Effector memory CD4-positive, alpha-beta T cell (primary cell): ENCODE data around the gene FERD3L.
"Not testable (repeated sequence)": the region's sequence is repeated elsewhere in the genome, so short reads cannot be mapped to it uniquely, and the experiment has no call there.

Source experiments
- DNase-seq, 3 donors: peaks; one replicate each; pipeline ENCODE4 v3.0.0-alpha.2; 2020
- H3K27ac ChIP-seq: 2 replicates; pipeline ENCODE4 v1.7.0; 2013; ENCODE audit warnings: mild to moderate bottlenecking, low read length, moderate library complexity; ENCODE audit not compliant: insufficient read depth, poor library complexity, severe bottlenecking
- H3K27me3 ChIP-seq: replicated peaks from 2 replicates; pipeline ENCODE4 v1.7.0; 2013; ENCODE audit warnings: mild to moderate bottlenecking, low read length; ENCODE audit not compliant: insufficient read depth, control insufficient read depth, poor library complexity, severe bottlenecking
- H3K36me3 ChIP-seq: 2 replicates; pipeline ENCODE4 v1.7.0; 2013; ENCODE audit warnings: mild to moderate bottlenecking, low read length, moderate library complexity; ENCODE audit not compliant: control insufficient read depth, insufficient read depth
- H3K4me1 ChIP-seq: 2 replicates; pipeline ENCODE4 v1.7.0; 2013; ENCODE audit warnings: low read length, mild to moderate bottlenecking; ENCODE audit not compliant: control insufficient read depth, insufficient read depth, poor library complexity, severe bottlenecking
- H3K4me3 ChIP-seq: 2 replicates; pipeline ENCODE4 v1.7.0; 2013; ENCODE audit warnings: low read length, low read depth, mild to moderate bottlenecking; ENCODE audit not compliant: insufficient read depth, poor library complexity, severe bottlenecking
- H3K9me3 ChIP-seq: 2 replicates; pipeline ENCODE4 v1.7.0; 2013; ENCODE audit warnings: mild to moderate bottlenecking, low read length, moderate library complexity; ENCODE audit not compliant: control insufficient read depth
- total RNA-seq, 3 donors: gene quantifications; one replicate each; lab custom pipeline; 2026; lab: John Stamatoyannopoulos, UW

Gene FERD3L
- total RNA-seq, result 0 reads per million in 3 donors

DNA sequence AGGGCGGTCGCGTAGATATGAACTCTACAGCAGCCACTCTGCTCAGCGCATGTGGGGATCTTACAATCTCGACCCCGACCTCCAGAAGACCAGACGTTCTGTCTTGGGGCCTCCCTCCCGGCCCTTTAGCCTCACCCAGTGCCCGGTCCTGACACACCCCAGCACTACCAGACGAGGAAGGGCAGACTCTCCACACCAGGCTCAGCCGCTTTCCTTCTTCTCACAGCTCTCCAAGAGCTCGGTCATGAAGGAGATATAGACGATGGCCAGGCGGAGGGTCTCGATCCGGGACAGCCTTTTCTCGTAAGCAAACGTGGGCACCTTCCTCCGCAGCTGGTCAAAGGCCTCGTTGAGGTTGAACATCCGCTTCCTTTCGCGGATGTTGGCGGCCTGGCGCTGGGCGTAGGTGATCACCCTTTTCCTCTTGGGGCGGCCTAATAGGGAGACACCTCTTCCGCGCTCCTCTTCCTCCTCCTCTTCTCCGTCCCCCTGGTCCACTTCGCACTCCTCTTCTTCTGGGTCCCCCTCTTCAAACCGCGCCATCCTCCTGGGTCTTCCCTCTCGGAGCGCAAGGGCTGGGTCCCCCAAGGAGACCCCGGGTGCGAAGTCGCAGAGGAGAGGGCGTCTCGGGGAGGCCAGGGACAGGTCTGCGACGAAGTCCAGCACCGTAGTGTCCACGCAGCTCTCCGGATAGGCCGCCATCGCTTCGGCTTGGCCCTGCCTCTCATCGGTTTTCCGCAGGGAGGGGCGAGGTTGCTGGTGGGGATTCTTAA lies at the start of gene FERD3L:
Gene FERD3L, minus strand, starts transcription at position 761 of the 773 bp plus-strand sequence. Its CDS starts 59 bp downstream, at position 702.
- H3K4me3 ChIP-seq, result no peak within 1 kb of the TSS
- H3K27me3 ChIP-seq, result no peaks in the 10 kb centered on the region
- H3K36me3 ChIP-seq, result no peaks in the 10 kb centered on the region
- H3K27ac ChIP-seq, result no peak within 1 kb of the TSS
- no peak for DNase-seq
- H3K4me1 ChIP-seq, result no peaks in the 10 kb centered on the region
- no peaks in the 10 kb centered on the region for H3K9me3 ChIP-seq

- H3K9me3 ChIP-seq, H3K36me3 ChIP-seq, H3K4me3 ChIP-seq, H3K4me1 ChIP-seq, H3K27ac ChIP-seq, H3K27me3 ChIP-seq, DNase-seq: not testable (repeated sequence)
Observed at GRCh38 chr7:19194417-19194816, 49.2 kb upstream of the FERD3L start.

DNA sequence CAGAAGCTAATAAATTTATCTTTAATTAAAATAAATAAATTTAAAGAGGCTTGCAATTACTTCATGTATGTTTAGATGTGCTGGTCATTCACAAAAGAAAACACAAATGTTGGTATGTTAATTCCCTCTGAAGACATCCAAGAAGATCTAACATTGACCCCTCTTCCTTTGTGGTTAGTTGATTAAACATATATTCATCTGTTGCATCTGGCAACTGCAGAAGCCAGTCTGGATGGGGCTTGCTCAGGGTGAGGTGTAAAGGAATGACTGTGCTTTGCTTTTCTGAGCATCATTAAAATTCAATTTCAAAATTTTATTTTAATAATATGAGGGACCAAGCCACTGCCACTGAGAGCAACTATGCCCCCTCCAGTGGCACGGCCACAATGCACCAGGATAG lies 36.4 kb upstream of the FERD3L start:
- no peak for DNase-seq
- Histone ChIP-seq H3K4me1 (no peaks in the 10 kb centered on the region), H3K27ac (no peak overlapping the region), H3K36me3 (no peaks in the 10 kb centered on the region), H3K27me3 (no peaks in the 10 kb centered on the region), H3K9me3 (no peaks in the 10 kb centered on the region), H3K4me3 (no peak overlapping the region)

DNA sequence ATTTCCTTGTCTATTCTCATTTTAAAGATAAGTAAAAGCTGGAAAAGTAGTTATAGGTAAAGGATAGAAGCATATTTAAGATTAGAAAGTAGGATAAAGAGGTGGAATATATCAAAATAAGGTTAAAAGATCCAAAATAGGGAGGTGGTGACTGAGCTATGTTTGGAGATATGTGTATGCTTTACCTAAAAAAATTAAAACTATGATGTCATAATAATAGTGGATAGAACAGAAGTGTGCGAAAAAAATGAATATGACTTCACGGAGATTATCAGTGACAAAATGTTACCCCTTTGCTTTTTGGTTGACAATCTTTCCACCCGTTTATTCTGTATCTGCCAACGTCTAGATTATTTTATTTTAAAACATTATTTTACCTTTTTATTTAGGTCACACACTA lies 33.4 kb upstream of the FERD3L start:
- no peaks in the 10 kb centered on the region for H3K4me1 ChIP-seq
- H3K36me3 ChIP-seq, result no peaks in the 10 kb centered on the region
- H3K4me3 ChIP-seq, result no peak overlapping the region
- H3K27me3 ChIP-seq, result no peaks in the 10 kb centered on the region
- H3K9me3 ChIP-seq, result no peaks in the 10 kb centered on the region
- H3K27ac ChIP-seq, result no peak overlapping the region
- no peak for DNase-seq

- Histone ChIP-seq H3K4me1 (no peaks in the 10 kb centered on the region), H3K4me3 (no peak overlapping the region), H3K27me3 (no peaks in the 10 kb centered on the region), H3K36me3 (no peaks in the 10 kb centered on the region), H3K27ac (no peak overlapping the region), H3K9me3 (no peaks in the 10 kb centered on the region)
- DNase-seq, result no peak
Observed at GRCh38 chr7:19177269-19177668, 32.0 kb upstream of the FERD3L start.

GRCh38 chr7:19175241-19175640 lies 30.0 kb upstream of the FERD3L start:
- Histone ChIP-seq H3K36me3 (no peaks in the 10 kb centered on the region), H3K4me1 (no peaks in the 10 kb centered on the region), H3K27me3 (no peaks in the 10 kb centered on the region), H3K9me3 (no peaks in the 10 kb centered on the region), H3K4me3 (no peak overlapping the region), H3K27ac (no peak overlapping the region)
- no peak for DNase-seq

- no peaks in the 10 kb centered on the region for H3K4me1 ChIP-seq
- no peak overlapping the region for H3K4me3 ChIP-seq
- H3K9me3 ChIP-seq, result no peaks in the 10 kb centered on the region
- DNase-seq, result no peak
- H3K27me3 ChIP-seq, result no peaks in the 10 kb centered on the region
- no peaks in the 10 kb centered on the region for H3K36me3 ChIP-seq
- no peak overlapping the region for H3K27ac ChIP-seq
Observed at GRCh38 chr7:19161671-19162070, 16.4 kb upstream of the FERD3L start.

- Histone ChIP-seq H3K27me3 (no peaks in the 10 kb centered on the region), H3K4me3 (no peak overlapping the region), H3K27ac (no peak overlapping the region), H3K9me3 (no peaks in the 10 kb centered on the region), H3K36me3 (no peaks in the 10 kb centered on the region), H3K4me1 (no peaks in the 10 kb centered on the region)
- no peak for DNase-seq
Observed at GRCh38 chr7:19146699-19147098, 1.5 kb upstream of the FERD3L start.

DNA sequence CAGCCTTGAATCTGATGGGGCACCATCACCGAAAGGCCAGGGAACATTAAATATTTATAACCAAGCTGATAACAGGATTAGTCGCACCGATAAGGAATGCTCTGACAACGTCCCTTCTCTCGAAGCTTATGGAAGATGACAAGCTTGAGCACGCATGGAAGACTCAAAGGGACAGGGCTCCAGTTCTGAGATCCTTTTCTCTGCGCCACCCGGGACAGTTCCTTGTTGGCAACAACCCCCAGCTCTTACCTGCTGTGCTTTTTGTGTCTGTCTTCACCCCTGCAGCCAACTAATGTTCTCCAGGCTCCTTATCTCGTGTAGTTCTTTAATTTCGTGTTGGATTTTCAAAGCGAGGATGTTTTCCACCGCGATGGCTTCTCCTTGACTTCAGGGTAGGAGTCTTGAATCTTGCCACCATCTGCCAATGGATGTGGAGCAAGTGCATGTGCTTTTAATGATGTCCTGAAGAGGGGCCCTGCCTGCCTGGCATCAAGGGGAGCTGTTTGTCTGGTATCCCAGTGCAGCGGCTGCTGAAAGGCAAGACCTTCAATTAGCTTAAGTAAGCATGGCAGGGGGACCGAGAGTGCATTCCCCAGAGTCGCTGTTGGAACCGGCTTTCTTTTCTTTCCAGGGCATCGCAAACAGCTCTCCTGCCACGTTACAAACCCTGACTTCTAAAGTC lies 354 bp upstream of the FERD3L start:
- Histone ChIP-seq H3K4me1 (no peaks in the 10 kb centered on the region), H3K27me3 (no peaks in the 10 kb centered on the region), H3K4me3 (no peak overlapping the region), H3K36me3 (no peaks in the 10 kb centered on the region), H3K27ac (no peak overlapping the region), H3K9me3 (no peaks in the 10 kb centered on the region)
- DNase-seq, result no peak

DNA sequence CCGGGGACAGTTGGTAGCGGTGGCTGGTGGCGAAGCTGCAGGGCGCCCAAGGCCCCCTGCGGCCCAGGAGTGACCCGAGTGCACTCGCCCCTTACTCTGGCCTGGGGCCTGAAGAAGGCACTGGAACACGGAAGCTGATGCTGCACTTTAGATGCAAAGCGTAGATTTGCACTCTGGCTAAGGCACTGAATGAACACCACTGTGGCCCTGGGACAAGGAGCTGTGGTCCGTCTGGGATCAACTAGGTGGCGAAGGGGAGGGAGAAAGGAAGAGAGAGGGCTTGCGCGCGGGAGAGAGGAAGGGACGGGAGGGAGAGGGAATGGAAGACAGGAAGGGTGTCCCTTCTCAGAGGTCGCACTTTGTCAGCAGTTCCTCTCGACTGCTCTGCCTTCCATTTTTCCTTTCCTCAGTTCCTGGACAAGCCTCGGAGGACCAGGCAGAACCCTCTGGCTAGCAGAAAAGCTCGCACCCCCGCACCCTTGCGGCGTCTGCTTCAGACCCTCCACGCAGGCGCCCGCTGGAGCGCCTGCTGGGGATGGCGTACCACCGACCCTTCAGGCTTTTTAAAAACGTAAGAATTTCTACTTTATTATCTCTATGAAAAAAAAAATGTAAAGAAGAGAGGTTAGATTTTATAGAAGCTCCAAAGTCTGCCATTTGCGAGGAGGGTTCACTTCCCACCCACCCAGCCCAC lies 1.2 kb downstream of the FERD3L start:
- Histone ChIP-seq H3K36me3 (no peaks in the 10 kb centered on the region), H3K4me3 (no peak overlapping the region), H3K27ac (no peak overlapping the region), H3K4me1 (no peaks in the 10 kb centered on the region), H3K27me3 (no peaks in the 10 kb centered on the region), H3K9me3 (no peaks in the 10 kb centered on the region)
- no peak for DNase-seq
